ELR (cell line): Measurements from ENCODE around the gene MYB.
"Not testable (repeated sequence)": the region's sequence is repeated elsewhere in the genome, so short reads cannot be mapped to it uniquely, and the experiment has no call there.

ENCODE experiments used
- DNase-seq: peaks from one replicate; pipeline ENCODE4 v3.0.0-alpha.2; 2015; ENCODE audit warnings: low read depth

MYB gene

GRCh38 chr6:135222623-135223022 is 41.5 kb downstream of the MYB start:
- no peak for DNase-seq

- no peak for DNase-seq
These were observed 43.0 kb downstream of the MYB start for GRCh38 chr6:135224037-135224647.

- DNase-seq, result no peak
These were observed 44.8 kb downstream of the MYB start for GRCh38 chr6:135225911-135226310.

- DNase-seq, result no peak
These were observed 45.4 kb downstream of the MYB start for GRCh38 chr6:135226537-135226936.

DNA sequence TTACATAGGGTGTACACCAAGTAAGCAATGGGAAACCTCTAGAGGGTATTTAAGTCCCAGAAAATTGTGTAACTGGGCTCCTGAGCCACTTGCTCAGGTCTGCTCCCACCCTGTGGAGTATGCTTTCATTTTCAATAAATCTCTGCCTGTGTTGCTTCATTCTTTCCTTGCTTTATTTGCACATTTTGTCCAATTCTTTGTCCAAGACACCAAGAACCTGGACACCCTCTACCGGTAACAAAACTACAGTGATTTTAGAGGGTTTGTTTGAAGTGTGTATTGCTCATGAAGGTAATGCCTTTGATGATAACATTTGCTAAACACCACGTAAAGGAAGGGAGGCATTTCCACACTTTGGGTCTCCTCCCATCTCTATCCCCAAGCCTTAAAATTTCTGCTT is 46.2 kb downstream of the MYB start:
- no peak for DNase-seq

DNA sequence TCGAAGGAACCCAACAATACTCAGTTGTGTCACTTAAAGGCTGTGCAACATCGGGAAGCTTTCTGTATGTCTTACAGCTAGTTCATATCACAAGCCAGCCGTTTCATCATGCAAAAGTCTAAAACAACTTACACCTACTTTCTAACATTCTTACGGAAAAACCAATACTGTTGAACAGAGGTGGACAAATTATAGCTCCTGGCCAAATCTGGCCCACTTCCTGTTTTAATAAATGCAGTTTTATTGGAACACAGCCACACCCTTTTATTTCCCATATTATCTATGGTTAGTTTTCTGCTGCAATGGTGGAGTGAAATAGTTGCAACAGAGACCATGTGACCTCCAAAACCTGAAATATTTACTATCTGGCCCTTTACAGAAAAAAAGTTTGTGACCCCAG is 46.6 kb downstream of the MYB start:
- DNase-seq, result no peak

- no peak for DNase-seq
These were observed 47.4 kb downstream of the MYB start for GRCh38 chr6:135228486-135228885.

DNA sequence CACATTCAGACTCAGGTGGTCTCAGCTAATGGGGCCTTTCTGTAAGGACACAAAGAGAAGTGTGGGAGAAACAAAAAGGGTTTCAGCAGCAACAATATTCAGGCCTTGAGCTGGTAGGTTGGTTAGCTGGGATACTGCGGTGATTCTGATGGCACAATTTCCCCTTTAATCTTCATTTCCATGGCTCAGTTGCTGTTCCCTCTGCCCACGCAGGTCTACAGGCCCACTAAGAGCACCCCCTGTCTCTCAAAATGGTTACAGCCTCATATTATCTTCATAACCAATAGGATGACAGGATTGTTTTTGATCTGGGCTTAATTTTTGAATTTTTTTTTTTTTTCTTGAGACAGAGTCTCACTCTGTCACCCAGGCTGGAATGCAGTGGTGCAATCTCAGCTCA is 48.9 kb downstream of the MYB start:
- no peak for DNase-seq

DNA sequence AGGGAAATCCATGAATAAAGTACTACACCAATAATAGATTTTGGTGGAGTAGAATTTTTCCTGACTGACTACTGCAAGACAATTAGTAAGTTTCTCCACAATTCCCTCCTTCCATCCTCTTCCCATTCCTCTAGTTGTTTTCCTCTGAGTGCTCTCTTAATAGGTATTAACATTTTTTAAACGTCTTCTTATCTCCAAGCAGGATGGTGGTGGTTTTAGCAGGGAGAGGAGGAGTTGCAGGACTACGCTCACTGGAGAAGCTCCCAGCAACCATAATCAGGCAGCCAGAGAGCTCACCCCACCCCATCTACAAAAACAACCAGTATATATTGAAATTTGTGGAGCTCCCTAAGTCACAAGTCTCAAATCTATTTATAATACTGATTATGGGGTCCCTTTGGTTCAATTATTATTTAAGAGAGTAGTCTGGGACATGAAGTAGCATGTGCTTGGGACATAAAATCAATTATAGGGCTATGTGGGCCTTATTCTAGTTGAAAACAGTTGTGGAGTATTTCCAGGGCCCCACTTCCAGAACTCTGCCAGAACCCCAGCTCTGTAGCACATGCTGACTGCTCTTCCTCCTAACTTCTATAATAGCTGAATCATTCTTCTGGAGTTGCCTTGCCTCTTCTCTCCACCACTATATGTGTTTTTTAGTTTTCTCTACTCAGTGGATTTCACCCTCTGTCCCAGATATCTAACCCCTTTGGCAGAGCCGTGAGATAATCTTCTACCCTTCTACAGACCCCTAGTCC is 49.8 kb downstream of the MYB start:
- DNase-seq, result no peak

- peak; percentile 19 for DNase-seq
These were observed 50.3 kb downstream of the MYB start for GRCh38 chr6:135231469-135231844.

DNA sequence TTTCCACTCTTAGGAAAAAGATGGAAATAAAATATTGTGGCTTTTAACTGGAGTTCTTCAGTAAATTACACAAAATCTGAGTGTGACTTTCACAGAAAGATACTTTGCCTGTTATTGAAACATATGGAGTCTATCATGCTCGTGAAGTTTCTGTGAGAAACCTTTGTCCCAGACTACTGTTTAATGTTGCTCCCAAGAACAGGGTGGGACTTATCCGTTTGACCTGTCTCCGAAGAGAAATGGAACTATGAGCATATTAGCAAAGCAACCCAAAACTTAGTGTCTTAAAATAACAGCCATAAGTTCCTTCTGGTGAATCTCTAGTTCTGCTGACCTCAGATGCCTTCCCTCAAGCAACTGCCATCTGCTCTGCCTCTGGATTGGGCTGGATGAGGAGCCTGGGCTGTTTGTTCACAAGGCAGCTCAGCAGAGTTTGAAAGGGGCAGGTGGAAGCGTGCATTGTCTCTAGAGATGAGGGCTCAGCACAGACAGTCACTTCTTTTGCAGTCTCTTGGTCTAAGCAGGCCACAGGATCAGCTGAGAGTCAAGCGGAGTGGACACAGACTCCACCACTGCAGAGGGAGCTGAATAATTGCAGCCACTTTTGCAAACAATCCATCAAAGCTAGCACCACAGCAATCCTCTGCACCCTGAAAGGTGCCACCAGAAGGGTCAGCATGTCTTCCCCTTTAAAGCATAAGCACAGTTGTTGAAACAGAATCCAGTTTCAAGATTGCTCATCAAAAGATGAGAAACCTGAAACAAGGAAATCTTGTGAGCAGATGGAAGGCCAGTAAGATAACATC is 52.8 kb downstream of the MYB start:
- no peak for DNase-seq

GRCh38 chr6:135234492-135234780 is 53.3 kb downstream of the MYB start:
- DNase-seq, result no peak

- no peak for DNase-seq
These were observed 54.6 kb downstream of the MYB start for GRCh38 chr6:135235716-135236115.

GRCh38 chr6:135236319-135236718 is 55.2 kb downstream of the MYB start:
- no peak for DNase-seq

- no peak for DNase-seq
These were observed 55.6 kb downstream of the MYB start for GRCh38 chr6:135236732-135237131.

DNA sequence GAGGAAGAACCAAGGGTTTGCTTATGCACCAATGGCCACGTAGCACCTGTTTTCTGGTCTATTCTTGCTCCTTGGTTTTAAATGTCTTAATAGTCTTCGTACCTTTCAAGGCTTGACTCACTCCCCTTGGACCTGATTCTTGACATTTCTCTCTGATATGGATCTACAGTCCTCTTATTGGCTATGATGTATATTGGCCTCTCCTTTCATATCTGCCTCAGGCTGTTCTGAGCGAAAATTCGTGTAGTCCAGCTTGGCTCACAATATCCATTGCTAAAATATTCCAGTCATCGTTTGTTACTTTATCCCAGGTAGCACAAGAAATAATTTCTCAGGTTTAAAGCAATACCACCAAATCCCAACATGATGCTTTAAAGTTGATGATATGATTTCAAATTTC is 59.6 kb downstream of the MYB start:
- no peak for DNase-seq

DNA sequence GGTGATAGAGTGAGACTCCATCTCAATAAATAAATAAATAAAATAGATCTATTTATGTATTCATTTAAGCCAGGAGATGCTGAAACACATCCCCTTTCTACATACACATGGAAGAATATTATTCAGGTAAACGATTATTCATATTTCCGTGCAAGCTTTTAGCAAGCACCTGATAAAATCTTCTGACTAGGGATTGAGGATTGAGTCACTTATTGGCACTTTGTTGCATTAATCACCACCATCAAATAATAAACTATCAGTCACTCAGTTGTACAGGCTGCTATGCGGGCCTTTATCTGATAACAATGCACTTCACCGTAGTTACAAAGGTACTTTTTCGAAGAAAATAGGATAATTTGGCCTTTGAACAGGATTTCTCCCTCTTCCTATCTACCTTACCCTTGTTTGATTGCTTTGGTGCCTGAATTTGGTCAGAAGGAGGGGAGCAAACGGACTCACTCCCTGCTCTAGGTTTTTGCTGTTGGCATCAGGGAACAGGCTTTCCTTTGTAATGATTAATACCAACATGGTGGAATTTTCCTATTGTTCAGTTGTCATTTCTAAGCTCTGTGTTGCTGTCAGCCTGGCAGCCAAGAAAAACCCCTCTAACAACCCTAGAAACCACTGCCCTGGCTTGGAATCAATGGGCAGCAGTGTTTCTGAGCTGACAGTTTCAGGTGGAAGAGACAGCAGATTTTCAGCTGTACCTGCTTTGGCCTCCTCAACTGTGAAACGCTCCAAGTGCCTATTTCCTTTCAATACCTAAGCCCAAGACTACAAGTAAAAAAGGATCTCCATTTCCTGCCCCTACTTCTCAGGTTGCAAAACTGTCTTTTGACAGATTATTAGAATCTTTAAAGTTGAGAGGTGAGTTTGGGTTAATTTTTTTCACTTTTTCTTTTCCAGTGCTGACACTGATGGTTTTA is 63.0 kb downstream of the MYB start:
- no peak for DNase-seq

GRCh38 chr6:135244805-135245204 is 63.7 kb downstream of the MYB start:
- DNase-seq, result no peak

GRCh38 chr6:135246412-135247012 is 65.4 kb downstream of the MYB start:
- DNase-seq, result not testable (repeated sequence)

GRCh38 chr6:135250234-135250633 is 69.1 kb downstream of the MYB start:
- DNase-seq, result peak; percentile 29

GRCh38 chr6:135250751-135251497 is 69.8 kb downstream of the MYB start:
- DNase-seq, result no peak
